Calu3 (cell line): ENCODE data around the gene ARMC7. TPM values are rescaled to one million over a fixed set of nuclear protein-coding genes. Genes with fewer than 3 reads are reported as not detected.

ENCODE experiments used
- BruUV-seq: library from RNA; stranded (reverse); fragments of 400-500 nt; replicated peaks from 2 replicates; lab custom pipeline; 2021; lab: Mats Ljungman, UMichigan
- CTCF ChIA-PET: fragments of 300-600 bp; sonication (Branson Sonifier 250); formaldehyde crosslinking; loops from one replicate; lab custom pipeline; 2022; ENCODE audit warnings: antibody characterized with exemption; lab: Charles Lee
- DNase-seq: peaks from one replicate; pipeline ENCODE4 v3.0.0; 2022
- H3K27ac Mint-ChIP-seq: one replicate; pipeline ENCODE4 v1.8.0; 2022; ENCODE audit warnings: mixed read lengths; ENCODE audit not compliant: unreplicated experiment
- H3K27me3 Mint-ChIP-seq: one replicate; pipeline ENCODE4 v1.8.0; 2022; ENCODE audit warnings: mixed read lengths; ENCODE audit not compliant: unreplicated experiment
- H3K36me3 Mint-ChIP-seq: one replicate; pipeline ENCODE4 v1.8.0; 2022; ENCODE audit warnings: mild to moderate bottlenecking, moderate library complexity, mixed read lengths; ENCODE audit not compliant: insufficient read depth, unreplicated experiment
- H3K4me1 Mint-ChIP-seq: one replicate; pipeline ENCODE4 v1.8.0; 2022; ENCODE audit warnings: mild to moderate bottlenecking, low read depth, mixed read lengths; ENCODE audit not compliant: unreplicated experiment
- H3K4me3 Mint-ChIP-seq: one replicate; pipeline ENCODE4 v1.8.0; 2022; ENCODE audit warnings: mild to moderate bottlenecking, low read depth, moderate library complexity, mixed read lengths; ENCODE audit not compliant: unreplicated experiment
- H3K9me3 Mint-ChIP-seq: one replicate; pipeline ENCODE4 v1.8.0; 2022; ENCODE audit warnings: low read depth, mixed read lengths; ENCODE audit not compliant: unreplicated experiment
- intact Hi-C: fragments of 100-400 bp; cut with micrococcal nuclease; formaldehyde crosslinking; loops from one replicate; pipeline ENCODE4 v1.10.0; 2022; ENCODE audit not compliant: unreplicated experiment
- total RNA-seq: library from RNA; stranded (reverse); gene quantifications from 2 replicates; pipeline ENCODE4 v1.2.3, GENCODE V29; 2022
- TF ChIP-seq, protein P1 (sequence below): fragments of 200-600 bp; IDR thresholded peaks from one replicate; pipeline ENCODE4 v1.8.0; 2022; ENCODE audit warnings: antibody characterized with exemption; ENCODE audit not compliant: unreplicated experiment

The ARMC7 gene
- total RNA-seq, 1 experiment from 2014 or later: 18.6 TPM

DNA sequence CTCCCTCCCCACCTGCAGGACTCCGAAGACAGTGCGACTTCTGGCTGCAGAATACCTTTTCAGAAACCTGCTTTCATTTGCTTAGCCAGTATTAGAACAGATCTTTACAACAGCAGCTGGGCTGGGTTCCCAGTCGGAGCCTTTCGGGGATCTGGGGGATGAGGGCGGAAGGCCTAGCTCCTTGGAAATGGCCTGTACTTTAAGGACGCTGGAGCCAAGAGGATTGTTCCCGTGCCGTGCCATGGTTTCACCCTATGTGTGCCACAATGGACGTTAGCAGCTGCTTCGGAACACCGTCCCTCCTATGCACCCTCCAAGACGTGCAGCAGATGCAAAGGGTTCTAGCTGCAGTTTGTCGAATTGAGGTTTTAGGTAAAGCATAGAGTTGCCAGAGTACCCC is 46.6 kb upstream of the ARMC7 start:
- no peak overlapping the region for H3K27ac Mint-ChIP-seq
- TF ChIP-seq, protein P1, sequence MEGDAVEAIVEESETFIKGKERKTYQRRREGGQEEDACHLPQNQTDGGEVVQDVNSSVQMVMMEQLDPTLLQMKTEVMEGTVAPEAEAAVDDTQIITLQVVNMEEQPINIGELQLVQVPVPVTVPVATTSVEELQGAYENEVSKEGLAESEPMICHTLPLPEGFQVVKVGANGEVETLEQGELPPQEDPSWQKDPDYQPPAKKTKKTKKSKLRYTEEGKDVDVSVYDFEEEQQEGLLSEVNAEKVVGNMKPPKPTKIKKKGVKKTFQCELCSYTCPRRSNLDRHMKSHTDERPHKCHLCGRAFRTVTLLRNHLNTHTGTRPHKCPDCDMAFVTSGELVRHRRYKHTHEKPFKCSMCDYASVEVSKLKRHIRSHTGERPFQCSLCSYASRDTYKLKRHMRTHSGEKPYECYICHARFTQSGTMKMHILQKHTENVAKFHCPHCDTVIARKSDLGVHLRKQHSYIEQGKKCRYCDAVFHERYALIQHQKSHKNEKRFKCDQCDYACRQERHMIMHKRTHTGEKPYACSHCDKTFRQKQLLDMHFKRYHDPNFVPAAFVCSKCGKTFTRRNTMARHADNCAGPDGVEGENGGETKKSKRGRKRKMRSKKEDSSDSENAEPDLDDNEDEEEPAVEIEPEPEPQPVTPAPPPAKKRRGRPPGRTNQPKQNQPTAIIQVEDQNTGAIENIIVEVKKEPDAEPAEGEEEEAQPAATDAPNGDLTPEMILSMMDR: no peak
- no peaks in the 10 kb centered on the region for H3K27me3 Mint-ChIP-seq
- CTCF ChIA-PET: interaction anchor here (0.6 to 1.3 kb wide), 2 partner anchors 16 to 145 kb away, joined by 3 read pairs; no protein-coding TSS in a partner anchor
- H3K4me1 Mint-ChIP-seq: no peaks in the 10 kb centered on the region
- DNase-seq: no peak
- BruUV-seq: no TSS peak
- no peak overlapping the region for H3K4me3 Mint-ChIP-seq
- intact Hi-C loops: no loop called here
- H3K9me3 Mint-ChIP-seq: no peaks in the 10 kb centered on the region
- H3K36me3 Mint-ChIP-seq: peaks cover 39% of the 10 kb centered on the region

DNA sequence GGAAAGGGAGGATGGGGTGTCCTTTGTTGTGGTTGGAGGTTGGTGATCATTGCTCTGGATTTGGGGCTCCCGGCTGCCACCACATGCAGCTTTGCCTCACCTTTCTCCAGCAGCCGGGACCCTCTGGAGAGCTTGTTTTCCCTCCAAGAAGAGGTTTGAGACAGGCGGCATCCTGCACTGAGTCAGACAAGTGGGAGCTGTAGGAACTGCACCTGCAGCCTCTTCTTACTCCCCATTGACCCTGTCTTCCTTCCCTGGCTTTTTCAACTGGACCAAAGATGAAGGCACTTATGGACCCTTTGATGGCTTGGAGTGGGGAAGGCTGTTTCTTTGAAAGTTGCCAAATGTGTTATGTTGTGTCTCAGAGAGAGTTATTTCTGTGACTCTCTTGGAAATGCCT is 46.1 kb upstream of the ARMC7 start:
- H3K4me3 Mint-ChIP-seq: no peak overlapping the region
- H3K27me3 Mint-ChIP-seq: no peaks in the 10 kb centered on the region
- no peak overlapping the region for H3K27ac Mint-ChIP-seq
- intact Hi-C loops: no loop called here
- CTCF ChIA-PET: interaction anchor here (0.6 to 1.3 kb wide), 2 partner anchors 15 to 144 kb away, joined by 3 read pairs; no protein-coding TSS in a partner anchor
- TF ChIP-seq, protein P1: no peak
- no peaks in the 10 kb centered on the region for H3K4me1 Mint-ChIP-seq
- H3K9me3 Mint-ChIP-seq: no peaks in the 10 kb centered on the region
- no peak for DNase-seq
- no TSS peak for BruUV-seq
- peaks cover 39% of the 10 kb centered on the region for H3K36me3 Mint-ChIP-seq

- H3K27ac Mint-ChIP-seq: no peak overlapping the region
Observed at GRCh38 chr17:75064040-75064439, 45.7 kb upstream of the ARMC7 start.

DNA sequence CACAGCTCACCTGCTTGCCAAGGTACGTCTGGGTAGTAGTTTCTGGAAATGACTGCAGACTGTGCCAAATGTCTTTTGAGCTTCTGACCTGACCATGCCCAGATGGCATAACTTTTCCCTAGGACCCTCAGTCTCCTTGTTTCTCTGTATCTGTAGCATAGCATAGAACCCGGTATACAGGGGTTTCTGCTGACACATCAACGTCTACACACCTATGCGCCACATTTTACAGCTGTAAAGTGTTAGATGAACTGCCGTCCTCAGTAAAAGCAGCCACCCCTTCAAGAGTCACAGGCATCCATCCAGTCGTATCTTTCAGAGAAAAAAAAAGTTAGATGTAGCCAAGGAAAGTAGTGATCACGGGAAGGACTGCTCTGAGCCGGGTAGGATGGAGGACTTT is 45.3 kb upstream of the ARMC7 start:
- CTCF ChIA-PET: interaction anchor here (1.0 kb wide), 1 partner anchor 46 kb away, joined by 3 read pairs; the partner anchor contains the start of gene ARMC7
- no peak for DNase-seq
- intact Hi-C loops: no loop called here
- Mint-ChIP-seq H3K27ac (no peak overlapping the region), H3K4me3 (no peak overlapping the region), H3K4me1 (no peaks in the 10 kb centered on the region), H3K36me3 (peaks cover 39% of the 10 kb centered on the region), H3K9me3 (no peaks in the 10 kb centered on the region), H3K27me3 (no peaks in the 10 kb centered on the region)
- TF ChIP-seq, protein P1: no peak
- no TSS peak for BruUV-seq

More at GRCh38 chr17:75064040-75064439, 45.7 kb upstream of the ARMC7 start:
- Mint-ChIP-seq H3K9me3 (no peaks in the 10 kb centered on the region), H3K4me3 (no peak overlapping the region), H3K4me1 (no peaks in the 10 kb centered on the region), H3K27me3 (no peaks in the 10 kb centered on the region), H3K36me3 (peaks cover 39% of the 10 kb centered on the region)
- no TSS peak for BruUV-seq
- TF ChIP-seq, protein P1: no peak
- no peak for DNase-seq
- CTCF ChIA-PET: interaction anchor here (1.3 kb wide), 1 partner anchor 15 kb away, joined by 3 read pairs; no protein-coding TSS in a partner anchor
- intact Hi-C loops: no loop called here
